K562 (cell line): ENCODE measurements around the gene NXF1. TPM values are rescaled to one million over a fixed set of nuclear protein-coding genes. Genes with fewer than 3 reads are reported as not detected.

Experiments
- ARID1B ChIP-seq: fragments of 450-650 bp; IDR thresholded peaks from 2 replicates; pipeline ENCODE4 v1.6.1; 2016; ENCODE audit warnings: antibody characterized with exemption, mild to moderate bottlenecking, inconsistent platforms
- CBX8 ChIP-seq: fragments of 200-600 bp; sonication (generic); IDR thresholded peaks from 2 replicates; pipeline ENCODE4 v1.6.1; 2012; ENCODE audit warnings: borderline replicate concordance, mixed run types, low read depth, mild to moderate bottlenecking, moderate library complexity, mixed read lengths, low read length, control low read depth, inconsistent platforms; ENCODE audit not compliant: poor library complexity, severe bottlenecking; ENCODE audit errors: extremely low read depth
- CGGBP1 ChIP-seq: fragments of 250-450 bp; sonication (Bioruptor Pico); IDR thresholded peaks from 2 replicates; pipeline ENCODE4 v1.9.0; 2021; ENCODE audit warnings: mild to moderate bottlenecking
- ELF1 ChIP-seq: fragments of 200-800 bp; sonication (Bioruptor generic); IDR thresholded peaks from 2 replicates; pipeline ENCODE4 v1.6.1; 2016; ENCODE audit warnings: missing genetic modification characterization, missing compliant biosample characterization
- KDM5B ChIP-seq: fragments of 200-600 bp; sonication (generic); IDR thresholded peaks from 2 replicates; pipeline ENCODE4 v1.6.1; 2012; ENCODE audit warnings: low read depth, mild to moderate bottlenecking, moderate library complexity, low read length, control low read depth, inconsistent platforms; ENCODE audit not compliant: insufficient replicate concordance
- TRIM24 ChIP-seq, 2 experiments: fragments of 450-650 bp; IDR thresholded peaks; 2 replicates each; pipeline ENCODE4 v1.6.1; 2016
- ZNF277 ChIP-seq: fragments of 250-450 bp; sonication (Bioruptor Pico); IDR thresholded peaks from 2 replicates; pipeline ENCODE4 v1.8.0; 2022; ENCODE audit warnings: inconsistent platforms, mild to moderate bottlenecking, moderate library complexity, borderline replicate concordance
- polyA plus RNA-seq, 8 experiments: library from polyadenylated mRNA; depleted of rRNA in 4 of 8; stranded (reverse) in 5 of 8; unstranded in 3 of 8; fragments of >200 nt; fragmentation: Nextera tagmentation in 2 of 8; fragmentation: Illumina TruSeq in 1 of 8; extraction: Ambion mirVana in 2 of 8; extraction: Trizol in 1 of 8; gene quantifications; 2 replicates each; pipeline versions ENCODE4 v1.2.1 to v1.2.3, GENCODE V29; 2011 to 2014; ENCODE audit warnings: inconsistent platforms in 1 of 8, missing spikeins in 1 of 8
- total RNA-seq, 7 experiments: library from RNA; depleted of rRNA in 6 of 7; stranded (reverse); fragments of >200 nt in 6 of 7; fragmentation: Illumina TruSeq in 2 of 7; extraction: Trizol in 2 of 7; gene quantifications; 2 replicates each; pipeline versions ENCODE4 v1.2.1 to v1.2.3, GENCODE V29; 2011 to 2021; ENCODE audit warnings: low replicate concordance in 1 of 7
- TF ChIP-seq, protein P1 (sequence below): fragments of 250-450 bp; sonication (Bioruptor Pico); IDR thresholded peaks from 2 replicates; pipeline ENCODE4 v1.5.0; 2020; ENCODE audit warnings: mild to moderate bottlenecking
- TF ChIP-seq, protein P2 (sequence below): fragments of 450-650 bp; conservative IDR thresholded peaks from 2 replicates; pipeline ENCODE4 v1.6.1; 2016; ENCODE audit warnings: missing genetic modification characterization, low read depth, mild to moderate bottlenecking, control low read depth, missing compliant biosample characterization
- TF ChIP-seq, protein P3 (sequence below), 2 experiments: IDR thresholded peaks; 2 replicates each; pipeline ENCODE4 v1.6.1; 2012; ENCODE audit warnings: improper control_type of control experiment in 2 of 2, low read depth in 2 of 2, low read length in 2 of 2, borderline replicate concordance in 1 of 2

The NXF1 gene
- total and polyA plus RNA-seq, 9 of the 15 experiments (the other 6 are each of a cell fraction or from before 2014, with no cell fraction given), result 18.1 to 98.3 (median 35.8) TPM

- TF ChIP-seq, protein P1, sequence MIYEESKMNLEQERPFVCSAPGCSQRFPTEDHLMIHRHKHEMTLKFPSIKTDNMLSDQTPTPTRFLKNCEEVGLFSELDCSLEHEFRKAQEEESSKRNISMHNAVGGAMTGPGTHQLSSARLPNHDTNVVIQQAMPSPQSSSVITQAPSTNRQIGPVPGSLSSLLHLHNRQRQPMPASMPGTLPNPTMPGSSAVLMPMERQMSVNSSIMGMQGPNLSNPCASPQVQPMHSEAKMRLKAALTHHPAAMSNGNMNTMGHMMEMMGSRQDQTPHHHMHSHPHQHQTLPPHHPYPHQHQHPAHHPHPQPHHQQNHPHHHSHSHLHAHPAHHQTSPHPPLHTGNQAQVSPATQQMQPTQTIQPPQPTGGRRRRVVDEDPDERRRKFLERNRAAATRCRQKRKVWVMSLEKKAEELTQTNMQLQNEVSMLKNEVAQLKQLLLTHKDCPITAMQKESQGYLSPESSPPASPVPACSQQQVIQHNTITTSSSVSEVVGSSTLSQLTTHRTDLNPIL, result no peak
- TF ChIP-seq TRIM24 (IDR thresholded peaks at IDR 0.05), result no peak
- peak; percentile 91 for TF ChIP-seq ELF1 (tag)
- no peak for TF ChIP-seq ARID1B
- TF ChIP-seq, protein P2, sequence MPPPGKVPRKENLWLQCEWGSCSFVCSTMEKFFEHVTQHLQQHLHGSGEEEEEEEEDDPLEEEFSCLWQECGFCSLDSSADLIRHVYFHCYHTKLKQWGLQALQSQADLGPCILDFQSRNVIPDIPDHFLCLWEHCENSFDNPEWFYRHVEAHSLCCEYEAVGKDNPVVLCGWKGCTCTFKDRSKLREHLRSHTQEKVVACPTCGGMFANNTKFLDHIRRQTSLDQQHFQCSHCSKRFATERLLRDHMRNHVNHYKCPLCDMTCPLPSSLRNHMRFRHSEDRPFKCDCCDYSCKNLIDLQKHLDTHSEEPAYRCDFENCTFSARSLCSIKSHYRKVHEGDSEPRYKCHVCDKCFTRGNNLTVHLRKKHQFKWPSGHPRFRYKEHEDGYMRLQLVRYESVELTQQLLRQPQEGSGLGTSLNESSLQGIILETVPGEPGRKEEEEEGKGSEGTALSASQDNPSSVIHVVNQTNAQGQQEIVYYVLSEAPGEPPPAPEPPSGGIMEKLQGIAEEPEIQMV (tag), result no peak
- no peak for TF ChIP-seq ZNF277 (CRISPR knock-in tag)
- TF ChIP-seq, protein P3, sequence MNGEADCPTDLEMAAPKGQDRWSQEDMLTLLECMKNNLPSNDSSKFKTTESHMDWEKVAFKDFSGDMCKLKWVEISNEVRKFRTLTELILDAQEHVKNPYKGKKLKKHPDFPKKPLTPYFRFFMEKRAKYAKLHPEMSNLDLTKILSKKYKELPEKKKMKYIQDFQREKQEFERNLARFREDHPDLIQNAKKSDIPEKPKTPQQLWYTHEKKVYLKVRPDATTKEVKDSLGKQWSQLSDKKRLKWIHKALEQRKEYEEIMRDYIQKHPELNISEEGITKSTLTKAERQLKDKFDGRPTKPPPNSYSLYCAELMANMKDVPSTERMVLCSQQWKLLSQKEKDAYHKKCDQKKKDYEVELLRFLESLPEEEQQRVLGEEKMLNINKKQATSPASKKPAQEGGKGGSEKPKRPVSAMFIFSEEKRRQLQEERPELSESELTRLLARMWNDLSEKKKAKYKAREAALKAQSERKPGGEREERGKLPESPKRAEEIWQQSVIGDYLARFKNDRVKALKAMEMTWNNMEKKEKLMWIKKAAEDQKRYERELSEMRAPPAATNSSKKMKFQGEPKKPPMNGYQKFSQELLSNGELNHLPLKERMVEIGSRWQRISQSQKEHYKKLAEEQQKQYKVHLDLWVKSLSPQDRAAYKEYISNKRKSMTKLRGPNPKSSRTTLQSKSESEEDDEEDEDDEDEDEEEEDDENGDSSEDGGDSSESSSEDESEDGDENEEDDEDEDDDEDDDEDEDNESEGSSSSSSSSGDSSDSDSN (IDR thresholded peaks at IDR 0.05; ENCODE audit: borderline replicate concordance in 1 of 2, low read depth in 2 of 2, low read length in 2 of 2), result 0 out of 4 replicates have a peak, but pooled peaks of 1 of the 2 experiments have one; percentile 25
- TF ChIP-seq CBX8, result no peak
- no peak for TF ChIP-seq CGGBP1 (CRISPR knock-in tag)
- peak; percentile 95 for TF ChIP-seq KDM5B
Measured at GRCh38 chr11:62791501-62792201, 13.6 kb downstream of the NXF1 start, which contains the start of gene TMEM223 (continued).
